Superior temporal gyrus (tissue), 1 donor: ENCODE data around the gene CACTIN.
"Not testable (repeated sequence)": the region's sequence is repeated elsewhere in the genome, so short reads cannot be mapped to it uniquely, and the experiment has no call there.

ENCODE experiments used
- DNase-seq: peaks from one replicate; pipeline ENCODE4 v3.0.0-alpha.2; 2016; ENCODE audit errors: extremely low spot score

The CACTIN gene

DNA sequence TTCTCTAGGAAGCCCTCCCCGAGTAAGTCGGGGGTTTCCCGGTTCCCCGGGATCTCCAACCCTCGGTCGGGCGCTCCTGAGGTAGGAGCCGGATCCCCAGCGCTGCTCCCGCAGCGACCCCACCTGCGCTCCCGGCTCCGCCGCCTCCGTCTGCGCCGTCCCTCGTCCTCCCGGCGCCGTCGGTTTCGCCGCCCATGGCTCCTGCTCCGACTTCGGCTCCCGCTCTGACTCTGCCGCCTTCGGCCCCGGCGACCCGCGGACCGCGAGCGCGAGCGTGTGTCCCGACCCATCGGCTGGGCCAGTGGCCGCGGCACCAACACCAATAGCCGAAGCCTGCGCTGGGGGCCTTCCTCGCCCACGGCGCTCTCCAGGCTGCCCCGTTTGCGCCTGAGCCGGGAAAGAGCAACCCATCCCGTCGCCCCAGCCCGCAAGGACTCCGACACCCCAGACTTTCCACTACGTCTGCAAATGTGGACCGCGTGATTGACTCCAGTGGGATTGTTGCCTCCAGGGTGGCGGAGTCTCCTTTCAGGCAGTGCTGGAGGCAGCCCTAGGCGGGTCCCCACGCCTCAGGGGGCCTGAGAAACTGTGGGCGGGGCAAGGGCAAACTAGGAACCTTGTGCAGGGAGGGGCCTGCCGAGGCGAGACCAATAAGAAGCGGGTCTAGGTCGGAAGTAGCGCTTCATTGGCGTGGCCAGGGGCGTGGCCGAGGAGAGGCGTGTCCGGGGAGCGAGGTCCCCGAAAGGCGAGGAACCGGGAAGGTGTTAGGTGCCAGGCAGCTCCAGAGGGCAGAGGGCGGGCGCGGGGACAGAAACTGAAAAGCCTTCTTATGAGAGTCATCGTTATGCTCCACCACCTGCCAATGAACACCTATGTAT, at the start of gene CACTIN:
CACTIN (minus strand) TSS at position 318 of the 878 bp plus-strand sequence; CDS start at position 290, 28 bp downstream.
- DNase-seq: peak; percentile 98

DNA sequence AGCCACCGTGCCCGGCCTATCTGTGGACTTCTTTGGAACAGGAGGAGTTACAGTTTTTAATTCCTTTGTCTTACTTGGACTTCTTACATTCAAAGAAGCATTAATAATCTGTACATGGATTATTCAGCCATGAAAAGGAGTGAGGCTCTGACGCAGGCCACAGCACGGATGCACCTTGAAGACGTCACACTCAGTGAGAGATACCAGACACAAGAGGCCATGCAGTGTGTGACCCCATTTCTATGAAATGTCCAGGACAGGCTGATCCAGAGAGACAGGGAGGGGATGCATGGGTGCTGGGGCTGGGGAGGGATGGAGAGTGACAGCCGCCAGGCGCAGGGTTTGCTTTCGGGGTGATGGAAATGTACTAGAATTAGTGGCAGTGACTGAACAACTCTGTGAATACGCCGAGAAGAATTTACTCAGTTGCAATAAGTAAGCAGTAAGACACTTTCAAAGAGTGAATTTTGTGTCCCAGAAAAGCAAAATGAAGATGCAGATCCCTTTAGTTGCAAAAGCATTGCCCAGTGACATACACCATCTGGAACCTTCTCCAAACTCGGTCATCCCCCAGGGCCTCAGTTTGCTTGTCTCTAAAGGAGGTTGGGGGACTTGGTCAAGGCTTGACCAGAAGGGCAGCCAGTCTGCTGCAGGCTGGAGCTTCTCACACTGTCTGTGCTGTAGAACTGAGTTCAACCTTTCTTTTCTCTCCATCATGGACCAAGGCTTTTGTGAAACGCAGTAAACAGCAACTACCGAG, 48.4 kb upstream of the CACTIN start:
- DNase-seq: no peak

DNA sequence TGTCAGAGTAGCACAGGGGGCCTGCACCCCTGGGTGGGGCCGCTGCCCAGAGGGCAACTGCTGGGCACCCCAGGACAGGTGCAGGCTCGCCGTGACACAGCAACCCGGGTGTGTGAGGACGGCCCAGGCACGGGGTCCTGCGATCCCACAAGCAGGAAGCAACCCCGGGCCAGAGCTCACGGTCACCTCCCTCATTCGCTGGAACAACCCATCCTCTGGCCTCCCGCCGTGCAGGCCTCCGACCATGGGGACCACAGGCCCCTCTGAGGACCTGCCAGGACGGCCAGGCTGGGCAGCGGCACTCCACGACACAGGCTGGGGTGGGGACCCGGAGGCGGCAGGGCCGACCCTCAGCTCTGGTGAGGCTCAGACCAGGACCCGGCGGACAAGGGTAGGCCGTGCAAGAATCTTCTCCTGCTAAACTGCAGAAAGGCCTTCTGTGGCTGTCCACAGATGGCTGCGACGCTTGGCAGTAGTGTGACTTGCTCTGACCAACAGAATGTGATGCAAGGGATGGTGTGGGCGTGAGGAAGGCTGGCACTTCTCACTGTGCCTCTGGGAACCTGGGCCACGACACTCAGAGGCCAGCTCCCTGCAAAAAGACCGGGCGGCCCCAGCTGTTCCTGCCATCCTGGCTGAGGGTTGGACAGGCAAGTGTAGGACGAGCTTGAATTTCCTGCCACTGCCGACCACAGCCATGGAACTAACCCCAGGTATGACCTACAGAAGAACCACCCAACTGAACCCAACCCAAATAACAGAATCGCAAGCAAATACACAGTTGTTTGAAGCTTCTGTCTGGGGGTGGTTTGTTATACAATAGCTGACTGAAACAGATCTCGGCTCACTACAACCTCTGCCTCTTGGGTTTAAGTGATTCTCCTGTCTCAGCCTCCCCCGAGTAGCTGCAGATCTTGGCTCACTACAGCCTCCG, 47.2 kb upstream of the CACTIN start:
- no peak for DNase-seq

DNA sequence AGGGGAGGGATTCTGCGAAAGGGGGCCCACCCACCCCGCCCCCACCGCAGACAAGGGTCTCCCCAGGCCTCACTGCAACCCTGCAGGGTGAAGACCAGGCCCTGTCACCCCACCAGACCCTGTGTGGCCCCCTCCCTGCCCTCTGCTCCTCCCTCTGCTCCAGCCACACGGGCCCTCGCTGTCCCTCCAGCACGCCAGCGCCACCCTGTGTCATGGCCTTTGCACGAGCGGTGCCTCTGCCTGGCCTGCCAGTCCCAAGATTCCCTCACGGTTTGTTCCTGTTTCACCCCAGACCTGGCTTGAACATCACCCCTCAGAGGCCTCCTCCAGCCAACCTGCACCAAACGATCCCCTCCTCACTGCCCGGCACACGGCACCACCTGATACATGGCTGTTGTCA, 46.4 kb upstream of the CACTIN start:
- no peak for DNase-seq

DNA sequence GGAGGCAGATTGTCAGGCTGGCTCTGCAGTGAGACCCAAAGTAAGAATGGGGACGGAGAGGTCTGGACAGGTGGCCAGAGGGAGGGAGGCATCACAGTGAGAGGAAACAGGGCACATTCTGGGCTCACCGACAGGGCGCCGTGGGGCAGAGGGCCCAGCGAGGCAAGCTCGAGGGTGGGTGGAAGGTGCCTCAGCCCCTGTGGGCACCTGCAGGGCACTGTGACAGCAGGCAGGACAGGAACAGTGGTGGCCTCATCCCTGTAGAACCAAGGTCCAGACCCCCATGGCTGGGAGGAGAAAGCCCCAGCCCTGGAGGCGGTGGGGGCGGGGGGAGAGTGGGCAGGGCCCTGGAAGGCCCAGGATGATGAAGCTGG, 46.0 kb upstream of the CACTIN start:
- no peak for DNase-seq

DNA sequence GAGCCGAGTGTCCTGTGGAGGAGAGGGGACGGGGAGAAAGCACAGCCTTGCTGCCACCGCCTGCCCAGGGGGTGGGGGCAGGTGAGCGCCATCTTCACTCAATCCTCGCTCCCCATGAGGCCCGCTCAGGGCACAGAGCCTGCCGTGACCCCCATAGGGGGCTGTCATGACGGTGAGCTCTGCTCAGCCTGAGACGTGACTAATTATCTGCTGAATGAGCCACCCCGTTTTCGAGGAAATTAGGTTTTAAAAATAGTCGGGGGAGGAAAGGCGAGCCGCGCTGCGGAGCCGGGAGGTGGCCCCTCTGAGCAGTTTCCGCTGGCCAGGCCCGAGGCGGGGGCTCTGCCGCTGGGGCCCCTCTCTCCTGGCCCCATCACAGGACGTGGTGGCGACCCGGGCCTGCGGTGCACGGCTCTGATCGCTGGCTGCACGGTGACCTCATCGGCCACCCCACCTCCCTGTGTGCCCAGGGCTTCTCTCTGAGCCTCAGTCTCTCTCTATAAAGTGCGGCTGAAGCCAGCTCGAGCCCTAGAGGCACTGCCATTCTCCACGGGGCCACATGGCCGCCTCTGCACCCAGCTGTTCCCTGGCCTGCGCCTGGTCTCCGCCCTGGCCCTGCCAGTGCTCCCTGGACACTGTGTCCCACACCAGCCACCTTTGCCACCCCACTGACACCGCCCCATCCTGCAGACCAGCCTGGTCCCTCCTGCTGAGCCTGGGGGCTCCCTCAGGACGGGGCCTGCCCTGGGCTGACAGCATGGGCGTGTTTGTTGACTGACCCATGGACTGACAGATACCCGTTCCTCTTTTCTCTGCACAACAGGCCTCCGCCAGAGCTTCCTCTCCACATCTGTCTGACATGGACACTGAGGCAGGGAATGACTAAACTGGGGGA, 45.3 kb upstream of the CACTIN start:
- no peak for DNase-seq

DNA sequence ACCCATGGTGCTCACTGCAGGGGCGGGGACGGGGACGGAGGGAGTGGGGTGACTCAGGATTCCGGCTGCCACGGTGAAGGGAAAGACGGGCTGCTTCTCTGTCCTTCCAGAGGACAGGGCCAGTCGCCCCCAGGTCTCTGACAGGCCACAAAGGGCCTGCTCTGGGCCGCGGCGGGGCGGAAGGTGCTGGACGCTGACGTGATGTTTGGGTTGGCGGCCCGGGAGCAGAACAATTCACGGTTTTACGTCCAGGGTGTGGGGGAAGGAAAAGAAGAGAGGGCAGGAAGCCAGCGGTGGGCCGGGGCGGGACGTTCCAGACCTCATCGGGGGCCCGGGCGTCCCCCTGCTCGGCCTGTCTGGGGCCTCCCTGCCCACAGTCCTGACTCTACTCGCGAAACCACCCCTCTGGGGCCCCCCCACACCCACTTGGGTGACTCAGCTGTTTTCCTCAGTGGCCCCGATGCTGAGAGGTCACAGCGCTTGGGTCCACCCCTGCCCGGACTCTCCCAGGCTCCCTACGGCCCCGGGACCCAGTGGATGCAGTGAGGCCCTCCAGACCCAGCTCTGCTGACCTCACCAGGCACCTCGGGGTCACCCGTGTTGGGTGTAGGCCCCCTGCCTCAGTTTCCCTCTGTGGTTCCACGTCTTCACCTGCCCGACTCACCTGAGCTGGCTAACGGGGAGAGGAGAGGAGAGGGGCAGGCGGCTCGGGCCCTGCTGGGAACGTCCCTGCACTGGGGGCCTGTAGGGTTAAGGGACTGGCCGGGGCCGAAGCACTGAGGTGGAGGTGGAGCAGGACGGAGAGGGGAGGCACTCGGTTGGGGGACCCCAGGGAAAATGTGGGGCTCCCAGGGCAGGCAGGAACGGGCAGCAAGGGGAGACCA, 44.4 kb upstream of the CACTIN start:
- DNase-seq: no peak

DNA sequence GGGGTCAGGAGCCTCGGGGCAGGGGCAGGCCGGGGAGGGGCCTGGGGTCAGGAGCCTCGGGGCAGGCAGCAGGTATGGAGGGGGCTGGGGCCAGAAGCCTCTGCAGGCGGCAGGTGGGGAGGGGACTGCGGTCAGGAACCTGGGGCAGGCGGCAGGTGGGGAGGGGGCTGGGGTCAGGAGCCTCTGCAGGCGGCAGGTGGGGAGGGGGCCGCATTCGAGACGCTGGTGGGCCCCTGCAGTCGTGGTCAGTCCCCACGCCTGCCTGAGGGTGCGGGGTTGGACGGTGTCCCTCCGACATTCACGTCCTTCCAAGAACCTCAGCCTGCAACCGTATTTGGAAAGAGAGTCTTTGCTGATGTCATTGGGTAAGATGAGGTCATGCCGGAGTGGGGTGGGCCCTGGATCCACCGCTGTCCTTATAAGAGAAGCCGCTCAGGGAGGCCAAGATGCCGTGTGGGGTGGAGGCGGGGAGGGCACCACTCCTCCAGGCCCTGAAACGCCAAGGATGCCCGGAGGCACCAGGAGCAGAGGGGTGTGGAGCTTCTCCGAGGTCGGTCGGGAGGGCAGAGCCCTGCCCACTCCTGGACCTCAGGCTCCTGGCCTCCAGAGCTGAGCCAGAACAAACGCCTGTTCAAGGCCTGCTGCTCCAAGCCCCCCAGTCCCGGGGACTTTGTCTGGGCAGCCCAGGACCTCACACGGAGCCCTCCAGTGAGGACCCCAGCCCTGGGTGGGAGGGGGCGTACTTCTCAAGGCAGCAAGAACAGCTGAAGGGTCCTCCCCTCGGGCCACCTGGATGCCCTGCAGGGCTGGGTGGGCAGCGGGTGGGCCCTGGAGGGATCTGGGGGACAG, 43.6 kb upstream of the CACTIN start:
- no peak for DNase-seq

DNA sequence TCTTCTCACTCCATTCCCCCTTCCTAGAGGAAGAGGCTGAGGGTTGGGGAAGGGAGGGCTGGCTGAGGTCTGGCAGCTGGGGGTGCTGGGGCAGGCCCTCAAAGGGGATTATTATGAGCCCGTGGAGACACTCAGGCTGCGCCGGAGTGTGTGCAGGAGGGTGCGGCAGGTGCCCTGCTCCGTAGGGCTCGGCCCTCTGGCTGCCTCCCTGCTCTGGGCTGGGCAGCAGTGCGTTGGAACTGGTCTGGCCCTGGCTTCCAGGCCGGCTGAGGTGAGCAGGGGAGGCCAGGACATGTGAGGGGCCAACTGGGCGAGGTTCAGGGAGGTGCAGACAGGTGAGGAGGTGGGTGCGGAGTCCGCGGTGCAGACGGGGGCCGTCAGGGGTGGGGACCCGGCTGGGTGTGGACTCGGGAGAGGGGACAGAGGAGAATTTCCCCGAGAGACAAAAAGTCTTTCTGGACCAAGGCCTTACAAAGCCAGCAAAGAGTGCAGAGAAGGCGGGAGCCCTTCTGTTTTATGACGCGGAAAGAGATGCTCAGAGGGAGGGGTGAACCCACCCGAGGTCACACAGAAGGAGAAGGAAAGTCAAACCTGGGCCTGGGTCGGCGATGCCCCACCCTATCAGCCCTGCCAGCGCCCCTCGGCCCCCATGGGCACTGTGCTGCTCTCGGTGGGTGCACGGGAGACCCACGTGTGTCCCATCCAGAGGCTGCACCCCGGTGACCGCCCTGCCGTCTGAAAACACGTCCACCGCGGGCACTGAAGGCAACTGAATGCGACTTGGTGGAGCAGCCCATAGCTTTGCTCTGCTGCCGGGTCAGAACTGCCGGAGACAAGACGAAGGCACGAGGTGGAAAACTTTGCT, 42.7 kb upstream of the CACTIN start:
- DNase-seq: no peak

DNA sequence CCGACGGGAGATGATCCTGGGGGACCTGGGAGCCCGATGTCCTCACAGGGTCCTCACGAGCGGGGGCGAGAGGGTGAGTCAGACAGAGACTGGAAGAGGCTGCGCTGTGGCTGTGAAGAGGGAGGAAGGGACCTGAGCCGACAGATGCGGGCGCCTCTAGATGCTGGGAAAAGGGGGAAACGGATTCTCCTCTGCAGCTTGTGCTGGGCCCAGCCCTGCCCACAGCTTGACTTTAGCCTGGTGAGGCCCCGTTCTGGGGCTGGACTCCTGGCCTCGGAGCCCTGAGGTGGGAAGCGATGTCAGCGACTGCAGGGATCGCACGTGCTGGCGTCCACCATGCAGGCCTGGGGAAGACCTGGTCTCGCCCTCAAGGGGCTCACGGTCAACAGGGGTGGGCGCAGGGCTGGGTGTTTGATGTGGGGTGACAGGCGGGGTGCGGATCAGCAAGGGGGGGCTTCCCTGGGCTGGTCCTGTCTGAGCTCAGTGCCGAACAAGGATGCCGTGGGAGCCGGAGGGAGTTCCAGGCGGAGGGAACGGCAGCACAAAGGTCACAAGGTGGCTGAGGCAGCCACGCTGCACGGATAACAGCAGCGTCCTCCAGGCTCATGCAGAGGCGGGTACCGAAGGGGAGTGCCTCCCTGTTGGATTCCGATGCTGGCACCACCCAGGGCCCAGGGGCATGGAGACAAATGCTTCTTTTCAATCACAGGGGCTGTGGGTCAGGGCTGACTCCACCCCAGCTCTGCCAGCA, 41.9 kb upstream of the CACTIN start:
- peak; percentile 44 for DNase-seq

DNA sequence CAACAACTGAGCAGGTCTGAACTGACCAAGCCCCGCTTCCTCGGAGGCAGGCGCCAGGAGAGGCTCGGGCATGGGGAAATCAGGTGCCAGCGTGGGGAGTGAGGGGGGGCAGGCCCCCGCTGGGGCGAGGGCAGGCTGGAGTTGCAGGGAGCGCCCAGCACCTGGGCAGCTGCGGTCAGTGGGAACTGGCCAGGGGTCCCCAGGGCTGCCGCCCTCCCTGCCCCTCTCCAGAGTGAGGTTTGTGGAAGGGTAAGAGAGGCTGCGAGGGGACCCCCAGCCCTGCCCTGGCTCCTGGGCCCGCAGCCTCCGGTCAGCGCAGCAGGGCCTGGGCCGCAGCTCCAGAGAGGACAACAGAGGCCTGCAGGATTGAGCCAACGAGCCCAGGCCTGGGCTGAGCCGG, 41.2 kb upstream of the CACTIN start:
- no peak for DNase-seq

DNA sequence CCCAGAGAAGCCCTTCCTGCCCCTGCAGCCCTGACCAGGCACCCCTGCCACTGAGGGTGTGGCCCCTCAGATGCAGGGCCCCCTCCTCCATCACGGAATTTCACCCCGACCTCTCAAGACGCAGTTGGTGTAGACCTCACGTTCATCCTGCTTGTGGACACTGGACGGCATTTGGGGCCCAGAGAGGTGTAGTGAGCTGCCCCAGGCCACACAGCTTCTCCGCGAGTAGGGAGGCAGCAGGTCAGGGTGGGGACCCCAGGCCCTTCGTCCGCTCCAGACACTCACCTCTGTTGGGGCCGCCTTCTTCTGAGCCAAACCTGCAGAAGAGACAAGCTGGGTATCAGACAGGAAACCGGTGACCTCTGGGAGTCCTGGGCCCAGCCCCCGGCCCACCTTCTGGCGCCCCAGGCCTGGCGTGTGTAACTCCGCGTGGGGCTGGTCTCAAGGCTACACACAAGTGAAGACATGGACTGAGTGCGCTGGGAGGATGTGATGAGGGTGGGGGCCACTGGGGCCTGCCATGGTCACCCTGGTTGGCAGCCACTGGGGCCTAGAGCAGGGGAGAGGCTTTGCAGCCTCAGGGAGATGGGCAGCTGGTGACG, 40.5 kb upstream of the CACTIN start:
- no peak for DNase-seq

DNA sequence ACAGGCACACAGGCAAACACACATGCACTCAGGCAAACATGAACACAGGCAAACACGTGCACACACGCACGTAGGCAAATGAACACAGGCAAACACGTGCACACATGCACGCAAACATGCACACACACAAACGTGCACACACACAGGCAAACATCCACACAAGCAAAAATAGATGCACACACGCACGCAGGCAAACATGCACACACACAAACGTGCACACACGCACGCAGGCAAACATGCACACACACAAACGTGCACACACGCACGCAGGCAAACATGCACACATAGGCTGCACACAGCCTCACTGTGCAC, 39.9 kb upstream of the CACTIN start:
- DNase-seq: not testable (repeated sequence)

DNA sequence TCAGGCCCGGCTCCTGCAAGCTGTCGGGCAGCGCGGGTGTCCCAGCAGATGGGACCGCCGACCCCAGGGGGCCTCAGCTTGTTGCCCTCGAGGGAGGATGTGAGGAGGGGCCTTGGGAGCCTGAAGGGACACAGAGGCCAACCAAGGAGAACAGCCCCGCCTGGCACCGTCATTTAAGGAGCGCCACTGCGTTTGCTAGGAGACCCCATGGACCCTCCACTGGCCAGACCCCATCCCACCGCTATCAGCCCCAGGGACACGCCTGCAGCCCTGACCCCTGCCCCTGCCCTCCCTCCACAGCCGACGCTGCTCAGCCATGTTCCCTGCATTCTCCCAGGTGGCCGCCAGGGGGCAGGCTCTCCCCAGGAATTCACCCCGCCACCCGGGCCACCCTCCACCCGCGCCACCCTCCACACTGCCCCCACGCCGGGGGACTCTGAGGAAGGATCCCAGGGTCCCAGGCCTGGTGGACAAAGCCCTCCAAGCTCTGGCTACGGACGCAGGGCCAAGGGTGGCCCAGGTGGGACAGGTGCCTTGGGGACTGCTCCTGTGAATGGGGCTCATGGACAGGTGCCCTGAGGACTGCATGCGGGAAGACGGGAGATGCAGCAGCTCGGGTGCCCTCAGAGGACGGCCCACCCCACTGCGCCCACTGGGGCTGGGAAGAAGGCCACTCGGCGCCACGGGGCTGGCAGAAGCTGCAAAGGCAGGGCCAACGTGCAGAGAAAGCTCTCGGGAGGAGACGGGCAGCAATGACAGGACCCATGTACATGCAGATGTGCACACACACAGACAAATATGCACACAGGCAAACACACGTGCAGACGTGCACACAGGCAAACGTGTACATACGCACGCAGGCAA, 39.3 kb upstream of the CACTIN start:
- DNase-seq: peak; percentile 47

DNA sequence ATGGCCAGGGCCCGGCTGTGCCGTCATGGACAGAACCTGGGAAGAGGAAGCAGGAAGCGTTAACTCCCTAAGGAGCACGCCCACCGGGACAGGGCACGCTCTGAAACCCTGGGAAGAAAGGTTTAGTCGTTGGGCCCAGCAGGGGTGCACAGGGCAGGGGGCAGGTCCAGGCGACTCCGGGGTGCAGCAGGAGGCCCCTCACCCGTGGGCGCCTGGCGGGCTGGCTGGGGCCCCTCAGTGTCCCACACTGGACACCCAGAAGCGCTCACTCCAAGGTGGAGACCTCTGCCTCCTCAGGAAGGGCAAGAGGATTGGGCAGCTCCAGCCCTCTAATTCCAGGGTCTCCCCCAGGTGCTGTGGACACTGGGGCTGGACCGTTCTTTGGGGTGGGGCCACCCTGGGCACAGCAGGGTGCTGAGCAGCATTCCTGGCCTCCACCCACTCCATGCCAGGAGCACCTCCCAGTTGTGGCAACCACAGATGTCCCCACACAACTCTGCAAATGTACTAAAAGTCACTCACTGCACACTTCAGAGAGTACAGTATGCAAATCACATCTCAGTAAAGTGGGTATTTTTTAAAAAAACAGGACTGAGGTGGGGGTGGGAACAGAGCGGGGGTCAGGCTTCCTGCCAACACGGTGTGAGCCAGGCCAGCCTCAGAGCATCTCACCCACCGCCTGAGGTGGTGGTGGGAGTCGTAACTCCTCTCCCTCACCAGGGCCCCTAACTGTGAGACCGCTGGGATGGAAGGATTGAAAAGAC, 38.5 kb upstream of the CACTIN start:
- DNase-seq: no peak
